ENCODE results near the gene WDFY2.

GRCh38 chr13:51704399-51705313 lies 120.4 kb downstream of the WDFY2 start:
- TF ChIP-seq NR3C1 (CRISPR knock-in tag; conservative IDR thresholded peaks at IDR 0.05; ENCODE audit: low read depth) (no peak), NFE2L1 (CRISPR knock-in tag; IDR thresholded peaks at IDR 0.05) (no peak), USF1 (CRISPR knock-in tag; IDR thresholded peaks at IDR 0.05) (no peak), NFYB (CRISPR knock-in tag; conservative IDR thresholded peaks at IDR 0.05; ENCODE audit: low read depth) (no peak), TP53 (CRISPR knock-in tag; IDR thresholded peaks at IDR 0.05) (no peak), SP1 (CRISPR knock-in tag; conservative IDR thresholded peaks at IDR 0.05) (no peak), ELF4 (CRISPR knock-in tag; IDR thresholded peaks at IDR 0.05; ENCODE audit: low read depth) (no peak), TCF7 (CRISPR knock-in tag; IDR thresholded peaks at IDR 0.05; ENCODE audit: low read depth) (no peak), E2F1 (CRISPR knock-in tag; IDR thresholded peaks at IDR 0.05) (no peak)
- TF ChIP-seq, protein P1, sequence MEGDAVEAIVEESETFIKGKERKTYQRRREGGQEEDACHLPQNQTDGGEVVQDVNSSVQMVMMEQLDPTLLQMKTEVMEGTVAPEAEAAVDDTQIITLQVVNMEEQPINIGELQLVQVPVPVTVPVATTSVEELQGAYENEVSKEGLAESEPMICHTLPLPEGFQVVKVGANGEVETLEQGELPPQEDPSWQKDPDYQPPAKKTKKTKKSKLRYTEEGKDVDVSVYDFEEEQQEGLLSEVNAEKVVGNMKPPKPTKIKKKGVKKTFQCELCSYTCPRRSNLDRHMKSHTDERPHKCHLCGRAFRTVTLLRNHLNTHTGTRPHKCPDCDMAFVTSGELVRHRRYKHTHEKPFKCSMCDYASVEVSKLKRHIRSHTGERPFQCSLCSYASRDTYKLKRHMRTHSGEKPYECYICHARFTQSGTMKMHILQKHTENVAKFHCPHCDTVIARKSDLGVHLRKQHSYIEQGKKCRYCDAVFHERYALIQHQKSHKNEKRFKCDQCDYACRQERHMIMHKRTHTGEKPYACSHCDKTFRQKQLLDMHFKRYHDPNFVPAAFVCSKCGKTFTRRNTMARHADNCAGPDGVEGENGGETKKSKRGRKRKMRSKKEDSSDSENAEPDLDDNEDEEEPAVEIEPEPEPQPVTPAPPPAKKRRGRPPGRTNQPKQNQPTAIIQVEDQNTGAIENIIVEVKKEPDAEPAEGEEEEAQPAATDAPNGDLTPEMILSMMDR (IDR thresholded peaks at IDR 0.05), result no peak
- TF ChIP-seq, protein P2, sequence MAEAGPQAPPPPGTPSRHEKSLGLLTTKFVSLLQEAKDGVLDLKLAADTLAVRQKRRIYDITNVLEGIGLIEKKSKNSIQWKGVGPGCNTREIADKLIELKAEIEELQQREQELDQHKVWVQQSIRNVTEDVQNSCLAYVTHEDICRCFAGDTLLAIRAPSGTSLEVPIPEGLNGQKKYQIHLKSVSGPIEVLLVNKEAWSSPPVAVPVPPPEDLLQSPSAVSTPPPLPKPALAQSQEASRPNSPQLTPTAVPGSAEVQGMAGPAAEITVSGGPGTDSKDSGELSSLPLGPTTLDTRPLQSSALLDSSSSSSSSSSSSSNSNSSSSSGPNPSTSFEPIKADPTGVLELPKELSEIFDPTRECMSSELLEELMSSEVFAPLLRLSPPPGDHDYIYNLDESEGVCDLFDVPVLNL (CRISPR knock-in tag; IDR thresholded peaks at IDR 0.05; ENCODE audit: borderline replicate concordance, low read depth), result no peak
- TF ChIP-seq, protein P3, sequence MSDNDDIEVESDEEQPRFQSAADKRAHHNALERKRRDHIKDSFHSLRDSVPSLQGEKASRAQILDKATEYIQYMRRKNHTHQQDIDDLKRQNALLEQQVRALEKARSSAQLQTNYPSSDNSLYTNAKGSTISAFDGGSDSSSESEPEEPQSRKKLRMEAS (CRISPR knock-in tag; IDR thresholded peaks at IDR 0.05), result no peak

Measured in WTC11 (cell line).